Fibroblast of lung (primary cell): ENCODE measurements around the gene TERT. TPM values are rescaled to one million over a fixed set of nuclear protein-coding genes. Genes with fewer than 3 reads are reported as not detected.

ENCODE experiments used
- DNase-seq, 2 donors: peaks; one replicate each; pipeline versions ENCODE4 v3.0.0 to v3.0.0-alpha.2; 2010; ENCODE audit warnings: low read depth in 2 of 2
- H2AFZ ChIP-seq: 2 replicates; pipeline ENCODE4 v1.5.1; 2012; ENCODE audit warnings: low read length, control low read depth, inconsistent platforms
- H3K27ac ChIP-seq: 2 replicates; pipeline ENCODE4 v1.5.1; 2011; ENCODE audit warnings: low read length, control low read depth; ENCODE audit not compliant: insufficient read depth
- H3K27me3 ChIP-seq: 2 replicates; pipeline ENCODE4 v1.5.1; 2011; ENCODE audit warnings: mild to moderate bottlenecking, low read length; ENCODE audit not compliant: control insufficient read depth, insufficient read depth
- H3K36me3 ChIP-seq: 2 replicates; pipeline ENCODE4 v1.5.1; 2011; ENCODE audit warnings: low read length; ENCODE audit not compliant: control insufficient read depth, insufficient read depth
- H3K4me1 ChIP-seq: 2 replicates; pipeline ENCODE4 v1.5.1; 2011; ENCODE audit warnings: low read length; ENCODE audit not compliant: control insufficient read depth, insufficient read depth; ENCODE audit errors: extremely low read depth
- H3K4me2 ChIP-seq: 2 replicates; pipeline ENCODE4 v1.5.1; 2011; ENCODE audit warnings: low read length, control low read depth; ENCODE audit not compliant: insufficient read depth; ENCODE audit errors: extremely low read depth
- H3K4me3 ChIP-seq, 4 experiments: fragments of 200-600 bp in 1 of 4; sonication (generic) in 1 of 4; replicated peaks in 1 of 4; 2 replicates each; pipeline ENCODE4 v1.5.1; 2011 to 2016; ENCODE audit warnings: low read length in 4 of 4, low read depth in 3 of 4, mild to moderate bottlenecking in 3 of 4, control low read depth in 2 of 4, inconsistent platforms in 1 of 4, mixed read lengths in 1 of 4; ENCODE audit not compliant: insufficient read depth in 1 of 4; ENCODE audit errors: control extremely low read depth in 1 of 4
- H3K79me2 ChIP-seq: 2 replicates; pipeline ENCODE4 v1.5.1; 2012; ENCODE audit warnings: mild to moderate bottlenecking, low read length, inconsistent platforms; ENCODE audit not compliant: control insufficient read depth, insufficient read depth
- H3K9ac ChIP-seq: 2 replicates; pipeline ENCODE4 v1.5.1; 2011; ENCODE audit warnings: mild to moderate bottlenecking, low read length, control low read depth; ENCODE audit not compliant: insufficient read depth
- H3K9me3 ChIP-seq: 2 replicates; pipeline ENCODE4 v1.5.1; 2012; ENCODE audit warnings: low read depth, low read length; ENCODE audit not compliant: control insufficient read depth, insufficient read depth
- H4K20me1 ChIP-seq: 2 replicates; pipeline ENCODE4 v1.5.1; 2011; ENCODE audit warnings: low read length; ENCODE audit not compliant: control insufficient read depth, insufficient read depth; ENCODE audit errors: extremely low read depth
- EZH2 ChIP-seq: IDR thresholded peaks from 2 replicates; pipeline ENCODE4 v1.5.1; 2012; ENCODE audit warnings: low read length, control low read depth, mild to moderate bottlenecking; ENCODE audit errors: missing control alignments
- polyA plus RNA-seq, 2 donors: library from polyadenylated mRNA; depleted of rRNA in 1 of 2; stranded (reverse) in 1 of 2; unstranded in 1 of 2; fragments of >200 nt; gene quantifications; 2 replicates each; pipeline ENCODE4 v1.2.1, GENCODE V29; 2011 to 2012; ENCODE audit warnings: missing spikeins in 1 of 2
- total RNA-seq: library from RNA; depleted of rRNA; stranded (reverse); fragments of >200 nt; gene quantifications from 2 replicates; pipeline ENCODE4 v1.2.1, GENCODE V29; 2014
- TF ChIP-seq, protein P1 (sequence below), 2 donors: IDR thresholded peaks in 1 of 2; conservative IDR thresholded peaks in 1 of 2; 1 replicate in 1 of 2; 2 replicates in 1 of 2; pipeline ENCODE4 v1.5.1; 2011 to 2012; ENCODE audit warnings: low read length in 2 of 2, control low read depth in 1 of 2, inconsistent platforms in 1 of 2, low read depth in 1 of 2, mild to moderate bottlenecking in 1 of 2

The TERT gene
- total and polyA plus RNA-seq, 2 donors (not counting 1 experiment from before 2014, with no cell fraction given): not detected

DNA sequence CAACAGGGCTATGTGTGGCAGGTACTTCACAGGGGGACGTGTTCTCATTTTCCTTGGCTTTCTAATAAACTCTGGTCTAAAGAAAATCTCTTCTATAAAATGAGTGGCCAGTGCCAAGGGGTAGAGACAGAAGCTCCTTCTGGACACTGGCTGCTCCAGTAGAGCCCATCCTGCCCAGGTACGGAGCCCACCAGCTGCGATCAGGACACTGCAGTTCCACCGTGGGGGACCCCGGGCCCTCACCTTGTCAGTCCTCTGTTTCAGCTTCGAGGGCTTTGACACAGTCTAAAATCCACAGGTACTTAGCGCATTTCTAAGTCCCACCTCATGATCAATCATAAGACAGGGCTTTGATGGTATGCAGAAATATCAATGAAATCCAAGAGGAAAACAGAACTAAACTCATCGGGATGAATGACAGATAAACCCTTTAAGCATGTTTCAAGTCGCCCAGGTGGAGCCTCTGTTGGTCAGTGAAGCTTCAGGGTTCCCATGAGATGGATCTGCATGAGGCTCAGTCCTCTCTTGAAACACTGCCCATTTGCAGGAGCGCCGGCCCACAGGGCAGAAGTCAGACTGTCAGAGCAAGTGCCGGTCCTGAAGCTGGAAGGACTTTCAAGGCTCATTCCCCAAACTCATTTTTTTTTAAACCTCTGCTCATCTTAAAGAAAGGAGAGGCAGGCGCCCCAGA lies 20.3 kb upstream of the TERT start:
- TF ChIP-seq EZH2: no peak
- TF ChIP-seq, protein P1, sequence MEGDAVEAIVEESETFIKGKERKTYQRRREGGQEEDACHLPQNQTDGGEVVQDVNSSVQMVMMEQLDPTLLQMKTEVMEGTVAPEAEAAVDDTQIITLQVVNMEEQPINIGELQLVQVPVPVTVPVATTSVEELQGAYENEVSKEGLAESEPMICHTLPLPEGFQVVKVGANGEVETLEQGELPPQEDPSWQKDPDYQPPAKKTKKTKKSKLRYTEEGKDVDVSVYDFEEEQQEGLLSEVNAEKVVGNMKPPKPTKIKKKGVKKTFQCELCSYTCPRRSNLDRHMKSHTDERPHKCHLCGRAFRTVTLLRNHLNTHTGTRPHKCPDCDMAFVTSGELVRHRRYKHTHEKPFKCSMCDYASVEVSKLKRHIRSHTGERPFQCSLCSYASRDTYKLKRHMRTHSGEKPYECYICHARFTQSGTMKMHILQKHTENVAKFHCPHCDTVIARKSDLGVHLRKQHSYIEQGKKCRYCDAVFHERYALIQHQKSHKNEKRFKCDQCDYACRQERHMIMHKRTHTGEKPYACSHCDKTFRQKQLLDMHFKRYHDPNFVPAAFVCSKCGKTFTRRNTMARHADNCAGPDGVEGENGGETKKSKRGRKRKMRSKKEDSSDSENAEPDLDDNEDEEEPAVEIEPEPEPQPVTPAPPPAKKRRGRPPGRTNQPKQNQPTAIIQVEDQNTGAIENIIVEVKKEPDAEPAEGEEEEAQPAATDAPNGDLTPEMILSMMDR (conservative IDR thresholded peaks at IDR 0.05 in 1 of 2, IDR thresholded peaks at IDR 0.05 in 1 of 2; ENCODE audit: low read depth in 1 of 2, low read length in 2 of 2): no peak

GRCh38 chr5:1314564-1314982 lies 19.7 kb upstream of the TERT start:
- H4K20me1 ChIP-seq: no peaks in the 10 kb centered on the region
- H2AFZ ChIP-seq: no peak overlapping the region
- H3K27me3 ChIP-seq: no peaks in the 10 kb centered on the region
- DNase-seq: no peak
- TF ChIP-seq, protein P1 (conservative IDR thresholded peaks at IDR 0.05 in 1 of 2, IDR thresholded peaks at IDR 0.05 in 1 of 2; ENCODE audit: low read depth in 1 of 2, low read length in 2 of 2): no peak
- TF ChIP-seq EZH2: no peak
- no peak overlapping the region for H3K27ac ChIP-seq
- H3K4me3 ChIP-seq: no peak overlapping the region
- H3K9me3 ChIP-seq: no peaks in the 10 kb centered on the region
- H3K4me1 ChIP-seq: no peaks in the 10 kb centered on the region
- H3K4me2 ChIP-seq: no peak overlapping the region
- H3K36me3 ChIP-seq: peaks cover 4% of the 10 kb centered on the region
- H3K79me2 ChIP-seq: no peaks in the 10 kb centered on the region
- no peak overlapping the region for H3K9ac ChIP-seq

More for the DNA sequence above, 20.3 kb upstream of the TERT start:
- Histone ChIP-seq H3K4me3 (no peak overlapping the region), H3K36me3 (peaks cover 4% of the 10 kb centered on the region), H3K4me2 (no peak overlapping the region), H4K20me1 (no peaks in the 10 kb centered on the region), H2AFZ (no peak overlapping the region), H3K4me1 (no peaks in the 10 kb centered on the region), H3K79me2 (no peaks in the 10 kb centered on the region), H3K27ac (no peak overlapping the region), H3K9me3 (no peaks in the 10 kb centered on the region), H3K9ac (no peak overlapping the region), H3K27me3 (no peaks in the 10 kb centered on the region)
- DNase-seq: no peak

DNA sequence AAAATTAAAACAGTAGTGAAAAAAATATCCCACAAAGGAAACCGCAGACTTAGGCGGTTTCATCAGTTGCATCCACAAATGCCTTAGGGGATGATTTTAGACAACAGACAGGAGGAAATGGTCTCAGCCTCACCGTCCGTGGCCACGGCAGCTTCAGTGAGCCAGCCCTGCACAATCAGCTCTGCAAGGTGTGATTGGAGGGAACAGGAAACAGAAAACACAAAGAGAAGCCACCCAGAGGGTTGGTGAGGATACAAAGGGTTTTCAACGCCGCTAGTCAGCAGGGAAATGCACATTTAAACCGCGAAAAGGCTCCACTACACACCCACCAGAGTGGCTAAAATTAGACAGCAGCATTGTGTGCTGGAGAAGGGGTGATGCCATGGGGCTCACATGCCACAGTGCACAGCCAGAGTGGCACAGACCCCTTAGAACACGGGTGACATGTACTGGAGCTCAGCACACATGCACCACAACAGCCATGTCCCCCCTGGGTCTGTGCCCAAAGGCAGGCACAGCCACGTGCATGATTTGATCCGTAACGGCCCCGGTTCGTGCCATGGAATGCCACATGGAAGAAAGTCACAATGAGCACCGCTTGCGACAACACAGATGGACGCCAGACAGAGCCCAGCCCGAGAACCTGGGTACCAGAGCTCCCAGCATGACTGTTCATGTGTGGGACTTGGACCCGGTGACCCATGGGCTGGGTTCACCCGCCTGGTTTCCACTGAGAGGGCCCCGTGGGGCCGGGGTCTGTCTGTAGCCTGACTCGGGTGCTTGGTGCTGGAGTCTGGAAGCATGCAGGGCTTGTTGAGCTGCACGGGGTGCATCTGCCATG lies 18.3 kb upstream of the TERT start:
- no peak for DNase-seq
- no peaks in the 10 kb centered on the region for H4K20me1 ChIP-seq
- H3K4me2 ChIP-seq: no peak overlapping the region
- H3K9me3 ChIP-seq: no peaks in the 10 kb centered on the region
- H3K27me3 ChIP-seq: no peaks in the 10 kb centered on the region
- H3K9ac ChIP-seq: no peak overlapping the region
- H2AFZ ChIP-seq: no peak overlapping the region
- H3K79me2 ChIP-seq: no peaks in the 10 kb centered on the region
- H3K4me3 ChIP-seq: no peak overlapping the region
- no peaks in the 10 kb centered on the region for H3K4me1 ChIP-seq
- no peak overlapping the region for H3K27ac ChIP-seq
- no peaks in the 10 kb centered on the region for H3K36me3 ChIP-seq
- TF ChIP-seq, protein P1 (conservative IDR thresholded peaks at IDR 0.05 in 1 of 2, IDR thresholded peaks at IDR 0.05 in 1 of 2; ENCODE audit: low read depth in 1 of 2, low read length in 2 of 2): no peak
- no peak for TF ChIP-seq EZH2
